ENCODE data around the gene EIF4G3.

Gene EIF4G3

DNA sequence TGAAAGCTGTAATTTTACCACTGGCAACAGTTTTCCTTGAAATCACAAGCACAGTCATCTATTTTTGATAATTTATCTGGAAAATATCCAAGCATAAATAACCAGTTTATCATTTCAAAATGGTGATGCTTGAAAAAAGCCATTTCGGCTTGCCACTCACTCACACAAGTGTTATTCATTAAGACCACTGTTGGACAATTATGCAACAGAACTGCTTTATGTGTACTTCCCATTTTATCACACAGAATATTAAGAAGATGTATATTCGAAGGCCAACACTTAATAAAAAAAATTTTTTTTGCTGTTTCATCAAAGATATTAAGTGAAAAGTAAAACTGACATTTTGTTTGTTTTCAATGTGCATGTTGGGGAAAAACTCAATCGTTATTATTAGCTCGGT lies 62.3 kb downstream of the EIF4G3 start:
- no peak overlapping the region for H3K27ac ChIP-seq (ENCODE audit: low read length)
- no peak overlapping the region for H2AFZ ChIP-seq (ENCODE audit: low read length)
- no peaks in the 10 kb centered on the region for H3K4me1 ChIP-seq (ENCODE audit: low read length)
- no peak overlapping the region for H3K9ac ChIP-seq (ENCODE audit: low read length)
- no peaks in the 10 kb centered on the region for H3K79me2 ChIP-seq (ENCODE audit: low read length)
- H3F3A ChIP-seq (ENCODE audit: insufficient read depth, low read length) = no peaks in the 10 kb centered on the region
- TF ChIP-seq, protein P1, sequence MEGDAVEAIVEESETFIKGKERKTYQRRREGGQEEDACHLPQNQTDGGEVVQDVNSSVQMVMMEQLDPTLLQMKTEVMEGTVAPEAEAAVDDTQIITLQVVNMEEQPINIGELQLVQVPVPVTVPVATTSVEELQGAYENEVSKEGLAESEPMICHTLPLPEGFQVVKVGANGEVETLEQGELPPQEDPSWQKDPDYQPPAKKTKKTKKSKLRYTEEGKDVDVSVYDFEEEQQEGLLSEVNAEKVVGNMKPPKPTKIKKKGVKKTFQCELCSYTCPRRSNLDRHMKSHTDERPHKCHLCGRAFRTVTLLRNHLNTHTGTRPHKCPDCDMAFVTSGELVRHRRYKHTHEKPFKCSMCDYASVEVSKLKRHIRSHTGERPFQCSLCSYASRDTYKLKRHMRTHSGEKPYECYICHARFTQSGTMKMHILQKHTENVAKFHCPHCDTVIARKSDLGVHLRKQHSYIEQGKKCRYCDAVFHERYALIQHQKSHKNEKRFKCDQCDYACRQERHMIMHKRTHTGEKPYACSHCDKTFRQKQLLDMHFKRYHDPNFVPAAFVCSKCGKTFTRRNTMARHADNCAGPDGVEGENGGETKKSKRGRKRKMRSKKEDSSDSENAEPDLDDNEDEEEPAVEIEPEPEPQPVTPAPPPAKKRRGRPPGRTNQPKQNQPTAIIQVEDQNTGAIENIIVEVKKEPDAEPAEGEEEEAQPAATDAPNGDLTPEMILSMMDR (IDR thresholded peaks at IDR 0.05; ENCODE audit: low read length) = no peak
- TF ChIP-seq EZH2phosphoT487 (IDR thresholded peaks at IDR 0.05; ENCODE audit: low read length) (no peak), EZH2 (optimal IDR thresholded peaks at IDR 0.05; ENCODE audit: low read depth, low read length) (no peak)
- no peaks in the 10 kb centered on the region for H3K36me3 ChIP-seq (replicated peaks; ENCODE audit: insufficient read depth, low read length)
- no peaks in the 10 kb centered on the region for H3K9me2 ChIP-seq (replicated peaks; ENCODE audit: insufficient read depth, low read length)
- H3K9me3 ChIP-seq (replicated peaks; ENCODE audit: insufficient read depth, low read length) = no peaks in the 10 kb centered on the region
- no peak overlapping the region for H3K4me3 ChIP-seq (ENCODE audit: low read length)
- H3K4me2 ChIP-seq (ENCODE audit: low read depth, low read length) = no peak overlapping the region
- H3K27me3 ChIP-seq (replicated peaks; ENCODE audit: insufficient read depth, low read length) = no peaks in the 10 kb centered on the region
- DNase-seq = no peak
- no peaks in the 10 kb centered on the region for H4K20me1 ChIP-seq (ENCODE audit: insufficient read depth, low read length)

DNA sequence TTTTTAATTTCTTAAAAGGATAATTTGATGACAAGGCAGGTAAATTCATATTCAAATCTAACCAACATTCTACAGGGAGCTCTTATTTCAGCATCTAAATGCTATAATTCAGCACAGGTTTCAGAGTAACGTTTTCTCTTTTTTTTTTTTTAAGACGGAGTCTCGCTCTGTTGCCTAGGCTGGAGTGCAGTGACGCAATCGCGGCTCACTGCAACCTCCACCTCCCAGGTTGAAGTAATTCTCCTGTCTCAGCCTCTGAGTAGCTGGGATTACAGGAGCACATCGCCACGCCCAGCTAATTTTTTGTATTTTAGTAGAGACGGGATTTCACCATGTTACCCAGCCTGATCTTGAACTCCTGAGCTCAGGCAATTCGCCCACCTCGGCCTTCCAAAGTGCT lies 66.5 kb downstream of the EIF4G3 start:
- Histone ChIP-seq H2AFZ (ENCODE audit: low read length) (no peak overlapping the region), H3K9me3 (replicated peaks; ENCODE audit: insufficient read depth, low read length) (no peaks in the 10 kb centered on the region), H3F3A (ENCODE audit: insufficient read depth, low read length) (no peaks in the 10 kb centered on the region), H3K36me3 (replicated peaks; ENCODE audit: insufficient read depth, low read length) (no peaks in the 10 kb centered on the region), H3K27me3 (replicated peaks; ENCODE audit: insufficient read depth, low read length) (no peaks in the 10 kb centered on the region), H3K27ac (ENCODE audit: low read length) (no peak overlapping the region), H3K4me1 (ENCODE audit: low read length) (no peaks in the 10 kb centered on the region), H3K4me2 (ENCODE audit: low read depth, low read length) (no peak overlapping the region), H4K20me1 (ENCODE audit: insufficient read depth, low read length) (no peaks in the 10 kb centered on the region), H3K9ac (ENCODE audit: low read length) (no peak overlapping the region), H3K4me3 (ENCODE audit: low read length) (no peak overlapping the region), H3K9me2 (replicated peaks; ENCODE audit: insufficient read depth, low read length) (no peaks in the 10 kb centered on the region), H3K79me2 (ENCODE audit: low read length) (no peaks in the 10 kb centered on the region)
- TF ChIP-seq, protein P1 (IDR thresholded peaks at IDR 0.05; ENCODE audit: low read length) = no peak
- TF ChIP-seq EZH2 (optimal IDR thresholded peaks at IDR 0.05; ENCODE audit: low read depth, low read length) = no peak
- TF ChIP-seq EZH2phosphoT487 (IDR thresholded peaks at IDR 0.05; ENCODE audit: low read length) = no peak
- no peak for DNase-seq

DNA sequence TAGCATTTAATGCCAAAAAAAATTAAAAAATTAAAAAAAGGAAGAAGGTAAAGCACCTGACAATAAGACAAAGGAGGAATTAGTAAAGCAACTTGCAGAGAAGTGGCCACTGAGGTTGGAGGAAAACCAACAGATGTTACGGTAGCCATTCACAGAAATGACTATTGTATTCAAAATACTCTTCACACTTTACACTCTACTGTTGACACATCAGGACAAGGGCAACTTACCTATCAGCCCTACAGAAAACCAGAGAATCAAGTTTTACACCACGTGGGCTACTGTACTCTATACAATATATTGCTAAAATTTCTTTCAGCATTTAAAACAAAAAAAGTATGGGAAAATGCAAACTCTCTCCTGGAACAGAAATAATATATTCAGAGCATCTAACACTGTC lies 70.0 kb downstream of the EIF4G3 start:
- H2AFZ ChIP-seq (ENCODE audit: low read length) = no peak overlapping the region
- no peak overlapping the region for H3K4me2 ChIP-seq (ENCODE audit: low read depth, low read length)
- no peaks in the 10 kb centered on the region for H3K9me3 ChIP-seq (replicated peaks; ENCODE audit: insufficient read depth, low read length)
- H3K4me1 ChIP-seq (ENCODE audit: low read length) = no peaks in the 10 kb centered on the region
- H3K27me3 ChIP-seq (replicated peaks; ENCODE audit: insufficient read depth, low read length) = no peaks in the 10 kb centered on the region
- no peaks in the 10 kb centered on the region for H3K79me2 ChIP-seq (ENCODE audit: low read length)
- no peak overlapping the region for H3K4me3 ChIP-seq (ENCODE audit: low read length)
- no peaks in the 10 kb centered on the region for H3K36me3 ChIP-seq (replicated peaks; ENCODE audit: insufficient read depth, low read length)
- H3K9ac ChIP-seq (ENCODE audit: low read length) = no peak overlapping the region
- H3F3A ChIP-seq (ENCODE audit: insufficient read depth, low read length) = no peaks in the 10 kb centered on the region
- H4K20me1 ChIP-seq (ENCODE audit: insufficient read depth, low read length) = no peaks in the 10 kb centered on the region
- no peak overlapping the region for H3K27ac ChIP-seq (ENCODE audit: low read length)
- DNase-seq = no peak
- no peak for TF ChIP-seq EZH2 (optimal IDR thresholded peaks at IDR 0.05; ENCODE audit: low read depth, low read length)
- no peak for TF ChIP-seq EZH2phosphoT487 (IDR thresholded peaks at IDR 0.05; ENCODE audit: low read length)
- no peaks in the 10 kb centered on the region for H3K9me2 ChIP-seq (replicated peaks; ENCODE audit: insufficient read depth, low read length)

DNA sequence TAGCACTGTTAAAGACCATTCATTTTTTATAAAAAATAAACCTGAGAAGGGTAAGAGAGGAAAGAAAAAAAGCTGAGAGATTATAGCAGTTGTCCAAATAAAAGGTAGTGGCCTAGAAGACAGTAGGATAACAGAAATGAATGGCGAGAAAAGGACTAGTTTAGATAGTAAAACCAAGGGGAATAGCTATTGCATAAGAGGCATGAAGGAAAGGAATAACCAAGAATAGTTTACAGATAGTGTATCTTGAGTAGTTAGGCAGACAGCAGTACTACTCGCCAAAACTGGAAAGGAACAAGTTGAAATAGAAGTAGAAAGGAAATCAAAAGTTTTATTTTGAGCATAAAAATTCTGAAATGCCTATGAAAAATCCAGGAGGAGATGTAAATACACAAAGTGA lies 70.5 kb downstream of the EIF4G3 start:
- H3K4me3 ChIP-seq (ENCODE audit: low read length) = no peak overlapping the region
- no peaks in the 10 kb centered on the region for H3K36me3 ChIP-seq (replicated peaks; ENCODE audit: insufficient read depth, low read length)
- H3K9ac ChIP-seq (ENCODE audit: low read length) = no peak overlapping the region
- no peaks in the 10 kb centered on the region for H3K9me3 ChIP-seq (replicated peaks; ENCODE audit: insufficient read depth, low read length)
- no peaks in the 10 kb centered on the region for H3K9me2 ChIP-seq (replicated peaks; ENCODE audit: insufficient read depth, low read length)
- no peak overlapping the region for H3K4me2 ChIP-seq (ENCODE audit: low read depth, low read length)
- no peaks in the 10 kb centered on the region for H3K4me1 ChIP-seq (ENCODE audit: low read length)
- DNase-seq = no peak
- H4K20me1 ChIP-seq (ENCODE audit: insufficient read depth, low read length) = no peaks in the 10 kb centered on the region
- no peaks in the 10 kb centered on the region for H3F3A ChIP-seq (ENCODE audit: insufficient read depth, low read length)
- no peak for TF ChIP-seq EZH2 (optimal IDR thresholded peaks at IDR 0.05; ENCODE audit: low read depth, low read length)
- no peak overlapping the region for H3K27ac ChIP-seq (ENCODE audit: low read length)
- H3K27me3 ChIP-seq (replicated peaks; ENCODE audit: insufficient read depth, low read length) = no peaks in the 10 kb centered on the region
- H3K79me2 ChIP-seq (ENCODE audit: low read length) = no peaks in the 10 kb centered on the region
- H2AFZ ChIP-seq (ENCODE audit: low read length) = no peak overlapping the region
